ENCODE results near the gene SPG11.

DNA sequence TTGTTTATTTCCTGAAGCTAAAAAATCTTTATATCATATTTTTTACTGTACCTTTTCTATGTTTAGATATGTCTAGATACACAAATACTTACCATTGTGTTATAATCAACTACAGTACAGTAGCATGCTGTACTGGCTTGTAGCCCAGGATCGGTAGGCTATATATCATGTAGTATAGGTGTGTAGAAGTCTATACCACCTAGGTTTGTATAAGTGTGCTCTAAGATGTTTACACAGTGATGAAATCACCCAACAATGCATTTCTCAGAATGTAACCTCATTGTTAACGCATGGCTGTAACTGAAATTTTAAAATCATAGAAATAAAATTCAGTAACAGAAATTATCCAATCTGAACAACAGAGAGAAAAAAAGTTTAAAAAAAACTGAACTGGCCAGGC, 83.4 kb downstream of the SPG11 start:
- no peak for TF ChIP-seq EZH2 (IDR thresholded peaks at IDR 0.05)
- no peak for TF ChIP-seq POLR2AphosphoS5 (IDR thresholded peaks at IDR 0.05; ENCODE audit: borderline replicate concordance, low read depth, low read length)

Data from SK-N-MC (cell line).